Hepatocyte (in vitro differentiated cells): Measurements from ENCODE around the gene SLMAP. TPM values are rescaled to one million over a fixed set of nuclear protein-coding genes. Genes with fewer than 3 reads are reported as not detected.
"Not testable (repeated sequence)": the region's sequence is repeated elsewhere in the genome, so short reads cannot be mapped to it uniquely, and the experiment has no call there.

Experiments used
- DNase-seq: peaks from one replicate; pipeline ENCODE4 v3.0.0-alpha.2; 2016; ENCODE audit warnings: low spot score
- H2AFZ ChIP-seq: fragments of 200-600 bp; sonication (generic); 2 replicates; pipeline ENCODE4 v1.6.0; 2016; ENCODE audit warnings: antibody characterized with exemption, mild to moderate bottlenecking
- H3K27ac ChIP-seq: fragments of 200-600 bp; sonication (generic); 2 replicates; pipeline ENCODE4 v1.5.1; 2016; ENCODE audit warnings: mild to moderate bottlenecking
- H3K27me3 ChIP-seq: fragments of 200-600 bp; sonication (generic); 2 replicates; pipeline ENCODE4 v1.6.1; 2016
- H3K36me3 ChIP-seq: fragments of 200-600 bp; sonication (generic); replicated peaks from 2 replicates; pipeline ENCODE4 v1.5.1; 2016; ENCODE audit warnings: low read depth; ENCODE audit not compliant: insufficient read depth
- H3K4me1 ChIP-seq: fragments of 200-600 bp; sonication (generic); 2 replicates; pipeline ENCODE4 v1.5.1; 2016; ENCODE audit warnings: mild to moderate bottlenecking, moderate library complexity; ENCODE audit not compliant: insufficient read depth
- H3K4me2 ChIP-seq: fragments of 200-600 bp; sonication (generic); 2 replicates; pipeline ENCODE4 v1.6.0; 2016
- H3K4me3 ChIP-seq: fragments of 200-600 bp; sonication (generic); 2 replicates; pipeline ENCODE4 v1.5.1; 2016; ENCODE audit warnings: mild to moderate bottlenecking
- H3K79me2 ChIP-seq: fragments of 200-600 bp; sonication (generic); 2 replicates; pipeline ENCODE4 v1.6.0; 2017; ENCODE audit warnings: mild to moderate bottlenecking
- H3K9me2 ChIP-seq: fragments of 200-600 bp; sonication (generic); replicated peaks from 2 replicates; pipeline ENCODE4 v1.6.0; 2017; ENCODE audit warnings: mild to moderate bottlenecking; ENCODE audit not compliant: insufficient read depth
- H3K9me3 ChIP-seq: fragments of 200-600 bp; sonication (generic); 2 replicates; pipeline ENCODE4 v1.5.1; 2016; ENCODE audit warnings: low read depth, mild to moderate bottlenecking
- H4K20me1 ChIP-seq: fragments of 200-600 bp; sonication (generic); 2 replicates; pipeline ENCODE4 v1.6.0; 2016; ENCODE audit warnings: mild to moderate bottlenecking; ENCODE audit not compliant: insufficient read depth, poor library complexity, severe bottlenecking
- EZH2 ChIP-seq: fragments of 200-600 bp; sonication (generic); IDR thresholded peaks from 2 replicates; pipeline ENCODE4 v1.6.1; 2016; ENCODE audit warnings: antibody characterized with exemption, mild to moderate bottlenecking, borderline replicate concordance
- EZH2phosphoT487 ChIP-seq: fragments of 200-600 bp; sonication (generic); IDR thresholded peaks from one replicate; pipeline ENCODE4 v1.6.1; 2018; ENCODE audit warnings: antibody characterized with exemption, mild to moderate bottlenecking, low read depth, moderate library complexity; ENCODE audit not compliant: unreplicated experiment, severe bottlenecking
- WGBS: methylation state at CpG from one replicate; pipeline ENCODE4 v1.1.6; 2016; ENCODE audit warnings: low lambda C conversion rate; ENCODE audit errors: missing lambda C conversion rate; 5-methylcytosine and 5-hydroxymethylcytosine counted together
- polyA plus RNA-seq: library from polyadenylated mRNA; unstranded; fragments of >200 nt; fragmentation: Nextera tagmentation; extraction: Ambion mirVana; gene quantifications from 2 replicates; pipeline ENCODE4 v1.2.1, GENCODE V29; 2016
- total RNA-seq: library from RNA; depleted of rRNA; stranded (reverse); fragments of >200 nt; gene quantifications from 2 replicates; pipeline ENCODE4 v1.2.3, GENCODE V29; 2014
- TF ChIP-seq, protein P1 (sequence below): fragments of 200-600 bp; sonication (generic); IDR thresholded peaks from 2 replicates; pipeline ENCODE4 v1.5.1; 2016; ENCODE audit warnings: antibody characterized with exemption, mild to moderate bottlenecking; ENCODE audit not compliant: poor library complexity

Gene SLMAP
- total and polyA plus RNA-seq, 2 experiments from 2014 or later: 22.8 to 46.0 TPM

- H3K9me3 ChIP-seq: no peaks in the 10 kb centered on the region
- H3K9me2 ChIP-seq: no peaks in the 10 kb centered on the region
- no peaks in the 10 kb centered on the region for H3K4me1 ChIP-seq
- TF ChIP-seq EZH2 (no peak), EZH2phosphoT487 (no peak)
- TF ChIP-seq, protein P1, sequence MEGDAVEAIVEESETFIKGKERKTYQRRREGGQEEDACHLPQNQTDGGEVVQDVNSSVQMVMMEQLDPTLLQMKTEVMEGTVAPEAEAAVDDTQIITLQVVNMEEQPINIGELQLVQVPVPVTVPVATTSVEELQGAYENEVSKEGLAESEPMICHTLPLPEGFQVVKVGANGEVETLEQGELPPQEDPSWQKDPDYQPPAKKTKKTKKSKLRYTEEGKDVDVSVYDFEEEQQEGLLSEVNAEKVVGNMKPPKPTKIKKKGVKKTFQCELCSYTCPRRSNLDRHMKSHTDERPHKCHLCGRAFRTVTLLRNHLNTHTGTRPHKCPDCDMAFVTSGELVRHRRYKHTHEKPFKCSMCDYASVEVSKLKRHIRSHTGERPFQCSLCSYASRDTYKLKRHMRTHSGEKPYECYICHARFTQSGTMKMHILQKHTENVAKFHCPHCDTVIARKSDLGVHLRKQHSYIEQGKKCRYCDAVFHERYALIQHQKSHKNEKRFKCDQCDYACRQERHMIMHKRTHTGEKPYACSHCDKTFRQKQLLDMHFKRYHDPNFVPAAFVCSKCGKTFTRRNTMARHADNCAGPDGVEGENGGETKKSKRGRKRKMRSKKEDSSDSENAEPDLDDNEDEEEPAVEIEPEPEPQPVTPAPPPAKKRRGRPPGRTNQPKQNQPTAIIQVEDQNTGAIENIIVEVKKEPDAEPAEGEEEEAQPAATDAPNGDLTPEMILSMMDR: no peak
- no peaks in the 10 kb centered on the region for H3K27me3 ChIP-seq
- H3K79me2 ChIP-seq: no peaks in the 10 kb centered on the region
- H3K4me3 ChIP-seq: no peak overlapping the region
- 84% methylated on average over 2 of the region's 2 CpGs for WGBS
- no peaks in the 10 kb centered on the region for H4K20me1 ChIP-seq
- no peak overlapping the region for H3K4me2 ChIP-seq
- H2AFZ ChIP-seq: no peak overlapping the region
- H3K36me3 ChIP-seq: no peaks in the 10 kb centered on the region
- DNase-seq: no peak
- no peak overlapping the region for H3K27ac ChIP-seq
Measured at GRCh38 chr3:57877116-57877515, 121.0 kb downstream of the SLMAP start.

GRCh38 chr3:57884436-57884835 lies 128.3 kb downstream of the SLMAP start:
- not testable (repeated sequence) for H3K4me1 ChIP-seq, H3K9me3 ChIP-seq, H3K36me3 ChIP-seq, H4K20me1 ChIP-seq, H2AFZ ChIP-seq, H3K27ac ChIP-seq, H3K9me2 ChIP-seq, DNase-seq, H3K27me3 ChIP-seq, H3K79me2 ChIP-seq, H3K4me3 ChIP-seq, H3K4me2 ChIP-seq
- WGBS: 98% methylated on average over 5 of the region's 5 CpGs

- Histone ChIP-seq H3K4me1 (no peaks in the 10 kb centered on the region), H3K9me2 (no peaks in the 10 kb centered on the region), H3K27me3 (no peaks in the 10 kb centered on the region), H3K4me3 (no peak overlapping the region), H3K36me3 (no peaks in the 10 kb centered on the region), H3K9me3 (no peaks in the 10 kb centered on the region), H3K79me2 (no peaks in the 10 kb centered on the region), H3K4me2 (no peak overlapping the region), H3K27ac (peak overlapping the region; percentile 6), H2AFZ (no peak overlapping the region), H4K20me1 (no peaks in the 10 kb centered on the region)
- DNase-seq: no peak
- WGBS: 88% methylated on average over 6 of the region's 6 CpGs
- TF ChIP-seq EZH2 (no peak), EZH2phosphoT487 (no peak)
- TF ChIP-seq, protein P1: no peak
Measured at GRCh38 chr3:57889807-57890206, 133.7 kb downstream of the SLMAP start.

- H3K9me3 ChIP-seq: no peaks in the 10 kb centered on the region
- H3K9me2 ChIP-seq: no peaks in the 10 kb centered on the region
- WGBS: 71% methylated on average over 2 of the region's 2 CpGs
- no peaks in the 10 kb centered on the region for H3K79me2 ChIP-seq
- H3K36me3 ChIP-seq: no peaks in the 10 kb centered on the region
- no peak overlapping the region for H3K27ac ChIP-seq
- TF ChIP-seq EZH2phosphoT487: no peak
- no peaks in the 10 kb centered on the region for H3K27me3 ChIP-seq
- no peak overlapping the region for H2AFZ ChIP-seq
- no peak overlapping the region for H3K4me3 ChIP-seq
- H3K4me1 ChIP-seq: peaks cover under 1% of the 10 kb centered on the region
- H3K4me2 ChIP-seq: no peak overlapping the region
- no peaks in the 10 kb centered on the region for H4K20me1 ChIP-seq
- DNase-seq: no peak
Measured at GRCh38 chr3:57890874-57891273, 134.8 kb downstream of the SLMAP start.

GRCh38 chr3:57892423-57892822 lies 136.3 kb downstream of the SLMAP start:
- Histone ChIP-seq H4K20me1 (no peaks in the 10 kb centered on the region), H3K79me2 (no peaks in the 10 kb centered on the region), H2AFZ (no peak overlapping the region), H3K4me2 (no peak overlapping the region), H3K36me3 (no peaks in the 10 kb centered on the region), H3K27me3 (no peaks in the 10 kb centered on the region), H3K4me3 (no peak overlapping the region), H3K4me1 (peaks cover 5% of the 10 kb centered on the region), H3K27ac (no peak overlapping the region), H3K9me3 (no peaks in the 10 kb centered on the region), H3K9me2 (no peaks in the 10 kb centered on the region)
- no peak for DNase-seq
- TF ChIP-seq EZH2 (no peak), EZH2phosphoT487 (no peak)
- TF ChIP-seq, protein P1: no peak
- 94% methylated on average over 3 of the region's 3 CpGs for WGBS
